Measurements from ENCODE around the gene IP6K3. TPM values are rescaled to one million over a fixed set of nuclear protein-coding genes. Genes with fewer than 3 reads are reported as not detected.

The IP6K3 gene
- total RNA-seq, 4 donors from 2014 or later: 1.9 to 6.1 (median 5.5) TPM; not detected in 1

DNA sequence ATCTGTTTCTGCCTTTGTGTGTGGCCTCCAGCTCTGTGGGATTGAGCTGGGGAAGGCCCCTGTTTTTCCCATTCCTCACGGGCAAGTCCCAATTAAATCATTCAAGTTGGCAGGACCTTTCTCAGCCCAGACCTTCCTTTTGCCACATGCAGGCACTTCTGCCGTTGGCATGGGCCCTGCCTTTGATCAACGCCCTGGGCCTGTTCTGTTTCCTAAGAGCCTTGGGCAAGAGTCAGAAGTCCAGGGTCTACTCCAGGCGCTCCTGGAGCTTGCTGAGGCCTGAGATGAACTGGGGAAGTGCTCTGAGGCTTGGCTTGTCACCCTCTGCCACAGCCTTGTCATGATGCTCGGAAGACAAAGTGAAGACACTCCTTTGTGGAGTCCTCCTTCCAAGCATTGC lies 7.1 kb downstream of the IP6K3 start:
- peaks cover 0 to 5% of the 10 kb centered on the region in 2 donors for H3K4me1 ChIP-seq
- no peaks in the 10 kb centered on the region for H3K27me3 ChIP-seq
- no peaks in the 10 kb centered on the region for H3K9me3 ChIP-seq
- H3K27ac ChIP-seq: no peak overlapping the region
- no peak overlapping the region for H3K4me3 ChIP-seq
- intact Hi-C loops (cut with DNase I; ENCODE audit: low total_unique reads): no loop called here
- TF ChIP-seq, protein P1, sequence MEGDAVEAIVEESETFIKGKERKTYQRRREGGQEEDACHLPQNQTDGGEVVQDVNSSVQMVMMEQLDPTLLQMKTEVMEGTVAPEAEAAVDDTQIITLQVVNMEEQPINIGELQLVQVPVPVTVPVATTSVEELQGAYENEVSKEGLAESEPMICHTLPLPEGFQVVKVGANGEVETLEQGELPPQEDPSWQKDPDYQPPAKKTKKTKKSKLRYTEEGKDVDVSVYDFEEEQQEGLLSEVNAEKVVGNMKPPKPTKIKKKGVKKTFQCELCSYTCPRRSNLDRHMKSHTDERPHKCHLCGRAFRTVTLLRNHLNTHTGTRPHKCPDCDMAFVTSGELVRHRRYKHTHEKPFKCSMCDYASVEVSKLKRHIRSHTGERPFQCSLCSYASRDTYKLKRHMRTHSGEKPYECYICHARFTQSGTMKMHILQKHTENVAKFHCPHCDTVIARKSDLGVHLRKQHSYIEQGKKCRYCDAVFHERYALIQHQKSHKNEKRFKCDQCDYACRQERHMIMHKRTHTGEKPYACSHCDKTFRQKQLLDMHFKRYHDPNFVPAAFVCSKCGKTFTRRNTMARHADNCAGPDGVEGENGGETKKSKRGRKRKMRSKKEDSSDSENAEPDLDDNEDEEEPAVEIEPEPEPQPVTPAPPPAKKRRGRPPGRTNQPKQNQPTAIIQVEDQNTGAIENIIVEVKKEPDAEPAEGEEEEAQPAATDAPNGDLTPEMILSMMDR (IDR thresholded peaks at IDR 0.05): no peak
- TF ChIP-seq POLR2A (IDR thresholded peaks at IDR 0.05): no peak
- DNase-seq: no peak
- H3K36me3 ChIP-seq: no peaks in the 10 kb centered on the region

DNA sequence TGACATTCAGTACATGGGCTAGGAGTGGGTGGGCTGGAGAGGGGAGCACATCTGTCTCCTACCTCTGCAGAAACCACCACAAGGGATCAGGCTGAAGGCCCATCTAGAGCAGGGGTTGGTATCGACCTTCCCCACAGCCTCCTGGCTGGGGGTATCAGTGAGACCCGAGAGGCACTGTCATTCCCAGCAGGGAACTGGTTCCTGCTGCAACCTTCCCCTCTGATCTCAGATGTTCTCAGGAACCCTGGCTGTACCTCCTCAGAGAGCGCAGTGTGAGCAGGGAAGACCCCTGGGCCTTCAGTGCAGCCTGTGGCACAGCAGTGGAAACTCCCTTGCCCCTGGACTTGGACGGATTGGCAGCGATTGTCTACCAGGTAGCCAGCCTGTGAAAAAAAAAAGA lies 7.8 kb downstream of the IP6K3 start:
- Histone ChIP-seq H3K9me3 (no peaks in the 10 kb centered on the region), H3K4me3 (no peak overlapping the region), H3K27me3 (no peaks in the 10 kb centered on the region), H3K4me1 (no peaks in the 10 kb centered on the region), H3K27ac (no peak overlapping the region), H3K36me3 (no peaks in the 10 kb centered on the region)
- TF ChIP-seq, protein P1 (IDR thresholded peaks at IDR 0.05): no peak
- TF ChIP-seq POLR2A (IDR thresholded peaks at IDR 0.05): no peak
- no peak for DNase-seq
- intact Hi-C loops (cut with DNase I; ENCODE audit: low total_unique reads): no loop called here

DNA sequence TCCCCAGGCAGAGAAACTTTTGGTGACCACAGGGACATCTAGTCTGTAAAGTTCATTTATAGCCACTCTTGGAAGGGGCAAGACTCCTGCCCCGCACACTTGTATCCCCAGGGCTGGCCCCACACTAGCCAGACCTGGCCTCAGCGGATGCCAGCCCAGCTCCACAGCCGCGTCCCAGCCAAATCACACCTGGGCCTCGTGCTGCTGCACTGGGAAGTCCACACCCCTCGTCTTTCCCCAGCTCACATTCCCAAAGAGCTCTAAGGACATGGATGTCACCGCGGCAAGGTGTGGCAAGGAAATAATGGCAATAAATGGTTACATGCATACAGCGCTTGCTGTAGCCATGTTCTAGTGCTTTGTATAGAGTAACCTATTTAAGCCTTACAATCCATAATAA lies 8.6 kb downstream of the IP6K3 start:
- no peaks in the 10 kb centered on the region for H3K36me3 ChIP-seq
- no peak overlapping the region for H3K4me3 ChIP-seq
- intact Hi-C loops (cut with DNase I; ENCODE audit: low total_unique reads): no loop called here
- TF ChIP-seq, protein P1 (IDR thresholded peaks at IDR 0.05): no peak
- no peak for TF ChIP-seq POLR2A (IDR thresholded peaks at IDR 0.05)
- H3K27ac ChIP-seq: no peak overlapping the region
- H3K9me3 ChIP-seq: no peaks in the 10 kb centered on the region
- no peaks in the 10 kb centered on the region for H3K4me1 ChIP-seq
- H3K27me3 ChIP-seq: no peaks in the 10 kb centered on the region
- no peak for DNase-seq

DNA sequence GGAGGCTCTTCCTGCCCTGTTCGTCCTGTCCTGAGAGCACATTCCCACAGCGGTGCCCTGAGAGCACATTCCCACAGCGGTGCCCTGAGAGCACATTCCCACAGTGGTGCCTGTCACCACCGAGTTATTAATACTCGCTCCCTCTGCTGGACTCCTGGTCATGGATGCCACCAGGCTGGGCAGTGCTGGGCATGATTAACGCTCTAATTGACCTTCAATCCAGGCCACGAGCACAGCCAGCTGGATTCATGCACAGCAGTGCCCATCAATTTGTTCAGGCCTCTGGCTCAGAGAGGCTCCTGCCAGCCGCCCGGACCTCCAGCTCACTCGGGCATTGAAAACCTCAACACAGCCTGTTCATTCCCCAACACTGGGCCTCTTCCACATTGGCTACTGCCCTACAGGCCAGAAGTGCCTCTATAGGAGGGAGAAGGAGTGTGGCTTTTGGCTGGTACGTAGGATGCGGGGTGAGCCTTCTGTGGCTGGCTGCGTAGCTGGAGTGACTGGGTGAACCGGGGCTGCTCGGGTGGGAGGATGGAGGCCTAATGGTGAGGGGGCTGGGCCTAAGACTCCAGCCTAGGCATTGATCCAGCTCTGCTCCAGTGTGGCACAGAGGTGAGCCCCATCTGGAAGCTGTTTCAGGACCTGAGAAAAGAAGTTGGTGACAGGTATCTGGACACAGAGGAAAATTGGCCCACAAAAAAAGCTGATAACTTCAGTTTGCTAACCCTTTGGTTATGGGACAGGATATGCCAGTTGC lies 9.3 kb downstream of the IP6K3 start:
- Histone ChIP-seq H3K36me3 (no peaks in the 10 kb centered on the region), H3K27ac (no peak overlapping the region), H3K4me3 (no peak overlapping the region), H3K4me1 (no peaks in the 10 kb centered on the region), H3K9me3 (no peaks in the 10 kb centered on the region), H3K27me3 (no peaks in the 10 kb centered on the region)
- DNase-seq: no peak
- TF ChIP-seq, protein P1 (IDR thresholded peaks at IDR 0.05): no peak
- TF ChIP-seq POLR2A (IDR thresholded peaks at IDR 0.05): no peak
- intact Hi-C loops (cut with DNase I; ENCODE audit: low total_unique reads): no loop called here

DNA sequence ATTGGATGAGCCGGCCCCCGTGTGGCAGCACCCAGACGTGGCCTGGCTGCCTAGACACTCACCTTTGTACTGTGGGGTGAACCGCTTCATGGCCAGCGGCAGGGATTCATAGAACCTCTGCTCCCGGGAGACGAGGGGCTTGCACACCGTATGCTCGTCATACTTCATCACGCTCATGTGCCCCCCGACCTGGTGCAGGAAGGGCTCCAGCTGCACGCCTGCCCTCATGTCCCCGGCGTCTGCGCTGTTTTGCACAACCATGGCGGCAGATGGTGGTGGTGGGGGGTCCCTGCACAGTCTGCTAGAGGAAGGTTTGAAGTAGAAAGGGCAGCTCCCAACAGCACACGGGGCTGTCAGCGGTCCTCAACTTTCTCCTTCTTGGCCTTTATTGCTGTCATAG lies 11.5 kb downstream of the IP6K3 start:
- no peaks in the 10 kb centered on the region for H3K9me3 ChIP-seq
- no peaks in the 10 kb centered on the region for H3K27me3 ChIP-seq
- H3K27ac ChIP-seq: no peak overlapping the region
- H3K36me3 ChIP-seq: no peaks in the 10 kb centered on the region
- no peak overlapping the region for H3K4me3 ChIP-seq
- TF ChIP-seq, protein P1 (IDR thresholded peaks at IDR 0.05): no peak
- TF ChIP-seq POLR2A (IDR thresholded peaks at IDR 0.05): no peak
- DNase-seq: no peak
- intact Hi-C loops (cut with DNase I; ENCODE audit: low total_unique reads): no loop called here
- H3K4me1 ChIP-seq: no peaks in the 10 kb centered on the region
